VCaP (cell line): ENCODE data around the gene ZNF653.

Experiments used
- H3K27ac ChIP-seq: fragments of 450-650 bp; 2 replicates; pipeline ENCODE4 v1.5.1; 2017
- CTCF ChIP-seq: fragments of 450-650 bp; conservative IDR thresholded peaks from 2 replicates; pipeline ENCODE4 v1.5.1; 2017; ENCODE audit warnings: mild to moderate bottlenecking, moderate library complexity

The ZNF653 gene

GRCh38 chr19:11453468-11454341 is 51.9 kb downstream of the ZNF653 start:
- 0 out of 2 replicates have a peak, but pooled peaks have one; percentile 9 for TF ChIP-seq CTCF
- H3K27ac ChIP-seq = no peak overlapping the region

DNA sequence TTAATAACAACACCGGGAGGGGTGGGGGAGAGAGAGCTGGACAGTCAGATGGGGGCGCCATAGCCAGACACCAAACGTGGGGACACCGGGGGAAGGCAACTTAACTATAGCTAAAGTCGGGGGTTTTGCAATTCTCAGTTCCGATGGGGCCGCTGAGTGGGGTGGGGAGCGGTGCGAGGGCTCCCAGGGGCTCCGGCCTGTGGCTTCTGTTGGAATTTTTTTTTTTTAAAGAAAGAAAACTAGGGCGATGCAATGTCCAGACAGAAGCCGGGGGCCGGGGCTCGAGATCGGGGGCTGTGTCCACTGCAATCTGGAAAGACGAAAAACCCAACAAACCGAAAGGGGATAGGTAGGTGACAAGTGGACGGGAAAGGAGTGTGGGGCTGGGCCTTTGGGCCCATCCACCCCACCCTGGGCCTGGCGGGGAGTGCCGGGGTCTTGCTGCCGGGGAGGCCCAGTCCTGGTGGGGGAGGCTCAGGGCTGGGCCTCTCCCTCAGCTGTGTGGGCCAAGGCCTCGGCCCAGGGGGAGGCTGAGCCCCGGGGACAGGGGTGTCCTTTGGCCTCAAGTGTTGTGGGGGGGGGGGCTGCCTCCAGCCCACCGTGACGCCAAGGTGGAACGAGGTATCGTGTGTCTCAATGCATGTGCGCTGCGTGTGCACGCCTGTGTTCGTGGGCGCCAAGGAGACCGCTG is 52.9 kb downstream of the ZNF653 start:
- no peak overlapping the region for H3K27ac ChIP-seq

DNA sequence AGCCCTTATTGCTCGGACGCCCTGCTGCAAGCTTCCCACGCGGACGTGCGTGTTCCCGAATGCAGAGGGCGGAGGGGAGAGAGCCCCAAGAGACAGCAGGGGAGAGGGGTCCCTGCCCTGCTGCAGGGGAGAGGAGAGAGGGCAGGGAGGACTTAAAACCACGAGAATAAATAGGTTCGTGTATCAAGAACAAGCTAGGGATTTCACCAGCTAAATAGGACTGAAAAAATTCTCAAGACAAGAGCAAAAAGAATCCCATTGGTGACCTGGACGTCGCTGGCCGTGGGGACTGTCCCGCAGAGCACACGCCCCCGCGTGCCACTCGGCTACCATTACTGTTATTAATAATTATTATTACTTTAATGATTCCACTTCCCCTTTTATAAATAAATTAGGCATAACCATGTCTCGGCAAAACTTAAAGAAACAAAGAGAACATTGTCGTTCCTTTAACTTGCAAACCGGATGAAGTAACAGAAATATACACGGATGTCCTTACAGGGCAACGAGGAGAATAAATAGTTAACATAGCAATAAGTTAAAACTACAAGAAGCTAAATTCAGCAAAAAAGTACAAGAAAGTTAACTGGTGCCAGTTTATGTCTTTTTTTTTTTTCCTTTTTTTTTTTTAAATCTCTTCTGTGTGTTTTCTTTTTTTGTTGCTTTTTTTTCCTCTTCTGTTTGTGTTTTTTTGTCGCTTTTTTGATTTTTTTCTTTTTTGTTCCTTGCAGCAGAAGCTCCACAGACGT is 53.6 kb downstream of the ZNF653 start:
- no peak for TF ChIP-seq CTCF
- no peak overlapping the region for H3K27ac ChIP-seq

More for the DNA sequence above, 52.9 kb downstream of the ZNF653 start:
- no peak for TF ChIP-seq CTCF

GRCh38 chr19:11451327-11451870 is 54.2 kb downstream of the ZNF653 start:
- TF ChIP-seq CTCF = no peak
- H3K27ac ChIP-seq = no peak overlapping the region

GRCh38 chr19:11450570-11451326 is 54.9 kb downstream of the ZNF653 start:
- TF ChIP-seq CTCF = no peak
- H3K27ac ChIP-seq = no peak overlapping the region

- no peak for TF ChIP-seq CTCF
- no peak overlapping the region for H3K27ac ChIP-seq
These were observed 56.6 kb downstream of the ZNF653 start for GRCh38 chr19:11448923-11449554.
